Measurements from ENCODE around the gene SKAP1.

SKAP1 gene

GRCh38 chr17:48134912-48135480 is 295.0 kb downstream of the SKAP1 start:
- DNase-seq, result no peak

DNA sequence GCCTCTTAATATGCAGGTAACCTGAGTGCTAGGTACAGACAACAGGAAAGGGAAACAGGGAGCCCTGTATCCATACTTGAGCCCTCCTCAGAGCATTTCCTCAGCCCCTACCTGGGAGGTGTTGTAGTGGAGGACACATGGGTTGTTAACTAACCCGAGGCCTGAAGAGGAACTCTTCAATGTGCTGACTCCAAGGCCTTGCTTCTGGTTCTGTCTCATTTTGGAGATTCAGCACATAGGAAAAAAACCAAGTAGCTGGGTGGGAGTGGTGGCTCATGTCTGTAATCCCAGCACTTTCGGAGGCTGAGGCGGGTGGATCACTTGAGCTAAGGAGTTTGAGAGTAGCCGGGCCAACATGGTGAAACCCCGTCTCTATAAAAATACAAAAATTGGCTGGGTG is 297.6 kb downstream of the SKAP1 start:
- peak; percentile 29 to 61 (median 54) for DNase-seq

DNA sequence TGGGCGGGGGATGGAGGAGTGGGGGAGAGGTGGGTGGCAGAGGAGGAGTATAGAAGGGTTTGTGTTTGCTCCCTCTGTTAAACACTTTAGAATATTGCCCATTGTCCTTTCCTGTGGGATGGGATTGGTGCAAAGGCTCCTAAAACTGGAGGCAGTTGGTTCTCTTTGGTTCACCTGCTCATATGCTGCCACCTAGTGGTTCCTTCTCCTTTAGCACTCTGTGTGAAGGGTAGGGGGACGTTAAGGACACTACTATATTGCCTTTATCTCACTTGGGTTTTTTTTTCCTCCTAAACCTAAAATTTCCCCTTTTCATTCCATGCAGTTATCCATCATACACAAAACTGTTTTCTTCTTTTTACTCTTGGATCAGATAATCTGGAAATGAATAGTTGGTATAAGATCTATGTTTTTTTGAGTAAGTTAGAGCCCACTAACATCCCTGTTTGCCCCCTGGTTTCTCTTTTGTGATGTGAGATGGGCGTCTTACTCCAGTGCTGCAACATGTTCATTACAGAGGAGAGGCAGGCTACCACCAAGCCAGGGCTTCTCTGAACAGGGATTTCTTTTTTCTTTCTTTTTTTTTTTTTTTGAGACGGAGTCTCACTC is 298.7 kb downstream of the SKAP1 start:
- DNase-seq, result peak; percentile 76 to 82 (median 81)

- no peak for DNase-seq
These were observed 300.0 kb downstream of the SKAP1 start for GRCh38 chr17:48129981-48130380.

DNA sequence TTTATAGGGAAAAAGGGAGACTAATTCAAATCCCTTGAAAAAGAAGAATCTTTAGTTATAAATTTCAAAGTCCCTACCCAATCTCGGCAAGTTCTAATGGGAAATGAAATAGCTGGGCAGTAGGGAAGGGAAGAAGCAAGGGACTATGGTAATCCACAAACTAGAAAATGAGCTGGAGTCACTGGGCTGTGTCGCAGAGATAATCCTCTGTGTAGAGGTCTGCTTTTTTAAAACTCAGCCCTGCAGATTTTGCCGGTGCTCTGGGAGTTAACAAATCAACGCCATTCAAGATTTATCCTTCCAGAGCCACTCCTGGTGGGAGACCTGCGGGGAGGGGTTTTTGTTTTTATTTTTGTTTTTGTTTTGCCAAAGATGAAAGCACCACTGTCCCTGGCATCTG is 301.6 kb downstream of the SKAP1 start:
- no peak for DNase-seq

DNA sequence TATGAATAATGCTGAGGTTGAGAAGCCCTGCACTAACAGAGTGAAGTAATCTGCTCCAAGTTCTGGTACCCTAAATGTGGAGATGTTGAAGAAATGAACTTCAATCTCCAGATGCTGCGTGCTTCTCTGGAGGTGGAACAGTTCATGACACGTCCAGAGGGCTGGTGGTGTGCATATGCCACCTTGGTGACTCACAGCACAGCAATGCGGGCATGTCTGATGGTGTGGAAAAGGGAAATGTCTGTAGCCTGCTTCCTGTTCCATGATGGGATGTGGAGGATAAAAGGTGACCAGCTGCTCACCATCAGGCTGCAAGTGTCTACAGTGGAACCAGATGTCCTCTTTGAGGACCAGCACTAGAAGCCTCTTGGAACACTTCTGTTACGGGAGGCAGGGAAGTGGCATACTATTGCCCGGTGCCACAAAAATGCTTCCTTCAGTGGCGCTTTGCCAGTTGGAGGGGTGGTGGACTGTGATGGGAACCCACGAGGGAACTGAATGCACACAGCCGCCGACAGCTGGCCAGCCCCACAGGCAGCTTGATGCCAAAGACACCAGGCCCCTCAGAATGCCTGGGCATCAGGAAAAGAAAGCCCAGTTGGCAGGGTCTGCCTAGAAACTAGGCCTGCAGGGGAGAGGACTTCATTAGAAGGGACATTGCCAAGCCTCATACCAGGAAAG is 302.5 kb downstream of the SKAP1 start:
- no peak for DNase-seq

DNA sequence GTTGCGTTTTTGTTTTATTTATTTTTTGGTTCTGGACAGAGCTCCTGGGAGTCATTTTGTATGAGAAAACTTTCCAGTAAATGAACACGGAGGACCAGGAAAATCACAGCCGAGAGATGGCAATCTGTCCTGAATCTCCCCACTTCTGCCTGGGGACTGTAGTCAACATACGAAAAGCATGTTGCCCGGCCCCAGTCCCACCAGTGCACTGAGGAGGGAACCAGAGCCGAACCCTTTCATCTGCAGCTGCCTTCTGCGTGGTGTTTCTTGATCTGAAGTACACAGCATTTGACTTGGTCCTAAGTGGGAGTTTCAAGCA is 303.5 kb downstream of the SKAP1 start:
- DNase-seq, result no peak

- DNase-seq, result no peak
These were observed 304.0 kb downstream of the SKAP1 start for GRCh38 chr17:48125829-48126531.

GRCh38 chr17:48123776-48124388 is 306.1 kb downstream of the SKAP1 start:
- no peak for DNase-seq

- no peak for DNase-seq
These were observed 306.9 kb downstream of the SKAP1 start for GRCh38 chr17:48123111-48123510.

DNA sequence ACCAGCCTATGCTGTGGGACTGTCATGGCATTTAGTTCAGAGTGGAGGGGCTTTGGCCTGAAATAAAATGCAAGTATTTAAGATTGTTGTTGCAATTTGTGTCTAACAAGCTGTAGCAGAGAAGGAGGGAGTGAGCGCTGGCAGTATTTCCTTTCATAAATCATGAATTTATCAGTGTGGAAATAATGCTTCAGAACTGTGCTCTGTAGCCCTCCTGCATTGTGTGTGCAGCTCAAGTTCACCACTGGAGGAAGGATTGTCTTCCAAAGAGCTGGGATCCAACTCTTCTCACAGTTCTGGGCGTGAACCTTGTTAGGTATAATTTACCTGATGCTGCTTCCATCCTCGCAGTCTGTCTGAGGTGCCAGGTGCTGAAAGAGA is 307.4 kb downstream of the SKAP1 start:
- DNase-seq, result no peak

DNA sequence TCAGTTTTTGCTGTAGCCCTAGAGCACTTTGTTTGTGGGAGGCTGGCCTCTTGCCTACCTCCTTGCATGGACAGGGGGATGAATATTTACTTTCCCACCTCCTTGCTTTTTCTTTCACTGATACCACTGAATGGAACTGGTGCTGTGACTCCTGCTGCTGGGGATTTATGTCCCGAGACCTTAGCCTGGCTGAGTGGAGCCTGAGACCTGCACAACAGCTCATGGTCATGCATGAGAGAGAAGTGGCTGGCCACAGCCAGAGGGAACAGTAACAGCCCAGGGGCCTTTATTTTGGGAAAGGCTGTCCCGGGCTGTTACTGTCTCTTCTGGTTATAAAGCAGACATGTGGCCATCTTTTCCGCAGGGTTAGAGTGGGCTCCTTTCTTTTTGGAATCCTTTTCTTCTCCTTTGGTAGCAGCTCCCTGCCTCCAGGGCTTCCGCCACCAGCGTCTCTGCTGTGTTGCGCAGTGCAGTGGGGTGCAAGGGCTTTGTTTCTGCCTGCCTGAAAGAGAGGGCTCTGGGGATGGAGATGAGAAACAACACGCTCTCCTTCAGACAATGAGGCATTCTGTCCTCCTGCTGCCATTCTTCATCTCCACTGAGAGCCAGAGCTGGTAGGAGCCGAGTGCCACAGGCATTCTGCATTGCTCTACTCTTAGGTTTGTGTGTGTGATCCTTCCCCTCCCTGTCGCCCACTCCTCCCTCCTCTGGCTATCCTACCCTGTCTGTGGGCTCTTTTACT is 307.9 kb downstream of the SKAP1 start:
- no peak for DNase-seq

DNA sequence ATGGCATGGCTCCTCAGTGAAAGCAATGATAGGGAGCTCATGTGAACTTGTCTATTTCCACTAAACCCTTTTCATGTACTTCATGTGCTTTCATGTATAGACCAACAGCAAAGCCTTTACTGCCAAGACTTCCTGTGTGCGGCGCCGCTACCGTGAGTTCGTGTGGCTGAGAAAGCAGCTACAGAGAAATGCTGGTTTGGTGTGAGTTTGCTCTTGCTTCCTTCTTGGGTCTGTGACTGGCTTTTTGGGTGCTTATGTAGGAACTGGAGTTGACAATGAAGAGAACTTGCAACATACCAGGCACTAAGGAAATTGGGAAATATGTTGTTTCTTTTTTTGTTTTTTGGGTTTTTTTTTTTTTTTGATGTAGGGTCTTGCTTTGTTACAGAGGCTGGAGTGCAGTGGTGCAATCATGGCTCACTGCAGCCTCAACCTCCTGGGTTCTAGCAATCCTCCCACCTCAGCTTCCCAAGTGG is 316.8 kb downstream of the SKAP1 start:
- DNase-seq, result peak; percentile 76 to 89 (median 85)

GRCh38 chr17:48111937-48112241 is 318.1 kb downstream of the SKAP1 start:
- no peak for DNase-seq

- DNase-seq, result peak; percentile 40 to 56 (median 48)
These were observed 319.3 kb downstream of the SKAP1 start for GRCh38 chr17:48110761-48111160.

DNA sequence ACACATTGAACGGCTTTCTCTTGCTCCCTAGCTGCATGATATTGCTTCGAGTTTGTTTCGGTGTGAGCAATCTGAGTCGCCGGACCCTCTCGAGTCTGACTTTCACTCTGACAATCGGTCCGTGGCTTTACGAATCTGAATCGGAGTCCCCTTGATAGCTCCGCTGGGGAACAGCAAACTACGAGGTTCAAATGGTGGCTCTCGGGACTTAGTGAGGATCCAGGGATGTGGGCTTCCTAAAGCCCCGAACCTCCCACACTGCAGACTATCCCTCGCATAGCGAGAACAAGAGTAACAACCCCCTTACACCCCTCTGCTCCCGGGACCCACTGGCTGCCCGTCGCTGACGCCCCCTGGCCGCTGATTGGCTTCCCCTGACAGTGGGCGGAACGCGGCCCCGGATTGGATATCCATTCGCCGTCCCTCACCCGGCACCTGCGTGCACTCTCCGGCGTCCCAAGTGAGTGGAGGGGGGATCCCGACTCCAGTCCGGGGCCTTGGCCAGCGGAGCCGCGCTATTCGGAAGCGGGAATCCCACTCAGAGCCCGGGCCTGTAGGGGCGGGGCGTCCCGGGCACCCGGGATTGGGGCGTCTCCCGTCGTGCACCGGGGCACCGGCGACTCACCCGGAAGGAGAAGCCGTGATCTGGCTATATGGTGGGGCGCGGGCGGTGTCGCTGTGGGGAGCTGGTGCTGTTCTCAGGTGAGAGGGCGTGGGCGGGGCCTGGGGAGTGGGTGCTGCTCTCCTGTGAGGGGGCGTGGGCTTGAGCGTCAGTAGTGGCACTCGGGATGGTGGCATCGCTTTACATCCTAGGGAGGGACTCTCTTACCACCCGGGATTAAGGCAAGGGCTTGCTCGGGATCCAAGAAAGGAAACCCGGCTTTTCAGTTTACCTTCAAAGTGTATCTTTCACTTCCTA is 322.6 kb downstream of the SKAP1 start, which contains the start of gene SNX11:
TSS of gene SNX11 (plus strand) at position 630 of the 919 bp plus-strand sequence. CDS start 4,278 bp downstream, outside the sequence.
- peak; percentile 87 to 94 (median 89) for DNase-seq

- DNase-seq, result no peak
These were observed 323.2 kb downstream of the SKAP1 start for GRCh38 chr17:48106802-48107136.

DNA sequence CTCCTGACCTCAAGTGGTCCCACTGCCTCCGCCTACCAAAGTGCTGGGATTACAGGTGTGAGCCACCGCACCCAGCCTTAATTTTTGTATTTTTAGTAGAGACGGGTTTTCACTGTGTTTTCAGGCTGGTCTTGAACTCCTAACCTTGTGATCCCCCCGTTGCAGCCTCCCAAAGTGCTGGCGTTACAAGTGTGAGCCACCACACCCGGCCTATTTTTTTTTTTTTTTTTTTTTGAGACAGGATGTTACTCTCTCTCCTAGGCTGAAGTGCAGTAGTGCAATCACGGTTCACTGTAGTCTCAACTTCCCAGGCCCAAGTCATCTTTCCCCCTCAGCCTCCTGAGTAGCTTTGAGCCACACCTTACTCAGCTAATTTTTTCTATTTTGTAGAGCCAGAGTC is 325.6 kb downstream of the SKAP1 start:
- DNase-seq, result no peak

- DNase-seq, result peak; percentile 49 to 72 (median 68)
These were observed 327.0 kb downstream of the SKAP1 start for GRCh38 chr17:48102798-48103715.

- peak; percentile 23 to 37 (median 26) for DNase-seq
These were observed 327.8 kb downstream of the SKAP1 start for GRCh38 chr17:48102043-48102750.

Data from suppressor macrophage treated with lipopolysaccharide for 1 hour (primary cell).